Lung (tissue), 12 donors: Measurements from ENCODE around the gene VEGFA. TPM values are rescaled to one million over a fixed set of nuclear protein-coding genes. Genes with fewer than 3 reads are reported as not detected.

Experiments
- ATAC-seq: fragments of 200-7000 bp; cut with Tn5 transposase; one replicate; pipeline ENCODE4 v1.9.1; 2020; ENCODE audit warnings: moderate number of reproducible peaks; ENCODE audit not compliant: insufficient read depth, low FRiP score
- DNase-seq, 3 donors: peaks; one replicate each; pipeline ENCODE4 v3.0.0-alpha.2; 2013 to 2017
- H3K27ac ChIP-seq, 2 donors: one replicate each; pipeline ENCODE4 v1.5.1; 2013; ENCODE audit warnings: mild to moderate bottlenecking in 2 of 2, moderate library complexity in 2 of 2, control low read depth in 1 of 2, inconsistent platforms in 1 of 2, low read depth in 1 of 2, low read length in 1 of 2
- H3K27me3 ChIP-seq, 3 donors: one replicate each; pipeline ENCODE4 v1.5.1; 2013; ENCODE audit warnings: low read length in 2 of 3; ENCODE audit not compliant: control insufficient read depth in 3 of 3, insufficient read depth in 3 of 3
- H3K36me3 ChIP-seq, 4 donors: one replicate each; pipeline ENCODE4 v1.5.1; 2013; ENCODE audit warnings: low read length in 4 of 4, mild to moderate bottlenecking in 1 of 4, moderate library complexity in 1 of 4; ENCODE audit not compliant: control insufficient read depth in 4 of 4, insufficient read depth in 4 of 4
- H3K4me1 ChIP-seq, 5 donors: one replicate each; pipeline ENCODE4 v1.5.1; 2013; ENCODE audit warnings: low read length in 5 of 5, mild to moderate bottlenecking in 2 of 5, moderate library complexity in 1 of 5; ENCODE audit not compliant: control insufficient read depth in 5 of 5, insufficient read depth in 5 of 5
- H3K4me3 ChIP-seq: one replicate; pipeline ENCODE4 v1.5.1; 2013; ENCODE audit warnings: mild to moderate bottlenecking, control low read depth, moderate library complexity
- H3K9ac ChIP-seq, 2 donors: one replicate each; pipeline ENCODE4 v1.5.1; 2013; ENCODE audit warnings: low read length in 2 of 2, control low read depth in 1 of 2; ENCODE audit not compliant: insufficient read depth in 1 of 2
- H3K9me3 ChIP-seq, 4 donors: one replicate each; pipeline ENCODE4 v1.5.1; 2013; ENCODE audit warnings: low read length in 3 of 4, mild to moderate bottlenecking in 1 of 4, moderate library complexity in 1 of 4; ENCODE audit not compliant: control insufficient read depth in 4 of 4, insufficient read depth in 3 of 4
- WGBS, 2 donors: extraction: QIAGEN DNeasy Blood & Tissue Kit; methylation state at CpG; one replicate each; pipeline ENCODE4 v1.1.7; 2013; 5-methylcytosine and 5-hydroxymethylcytosine counted together
- polyA plus RNA-seq, 2 donors: library from polyadenylated mRNA; stranded (reverse); fragments of 200-250 nt; gene quantifications; one replicate each; pipeline ENCODE4 v1.2.1, GENCODE V29; 2013
- total RNA-seq, 2 donors: library from RNA; depleted of rRNA in 1 of 2; stranded (reverse); fragments of >200 nt in 1 of 2; gene quantifications; one replicate each; pipeline ENCODE4 v1.2.1, GENCODE V29; 2014 to 2021
- TF ChIP-seq, protein P1 (sequence below): IDR thresholded peaks from 2 replicates; pipeline ENCODE4 v1.5.1; 2012; ENCODE audit warnings: mild to moderate bottlenecking; ENCODE audit errors: control extremely low read depth, extremely low read depth
- donor health status: control.
- donor health status: control.
- donor health status: Bipolar disorder and iron deficiency.
- donor health status: healthy.
- donor health status: DM: yes; HTN: yes; CAD: no.

The VEGFA gene
- total and polyA plus RNA-seq, 4 donors, result 98.3 to 275 (median 140) TPM

DNA sequence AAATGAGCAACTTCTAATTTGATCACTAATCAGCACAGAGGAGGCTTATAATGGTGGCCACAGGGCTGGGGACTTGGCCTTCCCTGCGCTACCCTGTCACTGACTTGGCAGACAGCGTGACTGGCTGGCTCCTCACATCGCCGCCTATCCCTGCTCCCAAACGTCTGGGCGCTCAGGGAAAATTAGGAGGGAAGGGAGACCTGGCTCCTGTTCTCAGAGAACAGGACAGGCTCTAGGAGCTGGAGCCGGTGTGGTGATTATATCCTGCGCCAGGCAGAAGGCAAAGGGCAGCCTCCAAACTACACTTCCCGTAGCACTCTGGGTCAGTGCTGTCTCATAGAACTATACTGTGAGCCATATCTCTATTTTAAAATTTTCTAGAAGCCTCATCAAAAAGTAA, 53.4 kb downstream of the VEGFA start:
- Histone ChIP-seq H3K4me3 (no peak overlapping the region), H3K36me3 (no peaks in the 10 kb centered on the region), H3K9ac (no peak overlapping the region), H3K9me3 (no peaks in the 10 kb centered on the region), H3K27ac (no peak overlapping the region), H3K27me3 (no peaks in the 10 kb centered on the region), H3K4me1 (peaks cover 0 to 22% (median 10%) of the 10 kb centered on the region in 5 donors)
- ATAC-seq (no peak), DNase-seq (no peak)
- TF ChIP-seq, protein P1, sequence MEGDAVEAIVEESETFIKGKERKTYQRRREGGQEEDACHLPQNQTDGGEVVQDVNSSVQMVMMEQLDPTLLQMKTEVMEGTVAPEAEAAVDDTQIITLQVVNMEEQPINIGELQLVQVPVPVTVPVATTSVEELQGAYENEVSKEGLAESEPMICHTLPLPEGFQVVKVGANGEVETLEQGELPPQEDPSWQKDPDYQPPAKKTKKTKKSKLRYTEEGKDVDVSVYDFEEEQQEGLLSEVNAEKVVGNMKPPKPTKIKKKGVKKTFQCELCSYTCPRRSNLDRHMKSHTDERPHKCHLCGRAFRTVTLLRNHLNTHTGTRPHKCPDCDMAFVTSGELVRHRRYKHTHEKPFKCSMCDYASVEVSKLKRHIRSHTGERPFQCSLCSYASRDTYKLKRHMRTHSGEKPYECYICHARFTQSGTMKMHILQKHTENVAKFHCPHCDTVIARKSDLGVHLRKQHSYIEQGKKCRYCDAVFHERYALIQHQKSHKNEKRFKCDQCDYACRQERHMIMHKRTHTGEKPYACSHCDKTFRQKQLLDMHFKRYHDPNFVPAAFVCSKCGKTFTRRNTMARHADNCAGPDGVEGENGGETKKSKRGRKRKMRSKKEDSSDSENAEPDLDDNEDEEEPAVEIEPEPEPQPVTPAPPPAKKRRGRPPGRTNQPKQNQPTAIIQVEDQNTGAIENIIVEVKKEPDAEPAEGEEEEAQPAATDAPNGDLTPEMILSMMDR, result no peak
- 86 to 95% methylated on average over 9 of the region's 9 CpGs for WGBS, 2 donors

DNA sequence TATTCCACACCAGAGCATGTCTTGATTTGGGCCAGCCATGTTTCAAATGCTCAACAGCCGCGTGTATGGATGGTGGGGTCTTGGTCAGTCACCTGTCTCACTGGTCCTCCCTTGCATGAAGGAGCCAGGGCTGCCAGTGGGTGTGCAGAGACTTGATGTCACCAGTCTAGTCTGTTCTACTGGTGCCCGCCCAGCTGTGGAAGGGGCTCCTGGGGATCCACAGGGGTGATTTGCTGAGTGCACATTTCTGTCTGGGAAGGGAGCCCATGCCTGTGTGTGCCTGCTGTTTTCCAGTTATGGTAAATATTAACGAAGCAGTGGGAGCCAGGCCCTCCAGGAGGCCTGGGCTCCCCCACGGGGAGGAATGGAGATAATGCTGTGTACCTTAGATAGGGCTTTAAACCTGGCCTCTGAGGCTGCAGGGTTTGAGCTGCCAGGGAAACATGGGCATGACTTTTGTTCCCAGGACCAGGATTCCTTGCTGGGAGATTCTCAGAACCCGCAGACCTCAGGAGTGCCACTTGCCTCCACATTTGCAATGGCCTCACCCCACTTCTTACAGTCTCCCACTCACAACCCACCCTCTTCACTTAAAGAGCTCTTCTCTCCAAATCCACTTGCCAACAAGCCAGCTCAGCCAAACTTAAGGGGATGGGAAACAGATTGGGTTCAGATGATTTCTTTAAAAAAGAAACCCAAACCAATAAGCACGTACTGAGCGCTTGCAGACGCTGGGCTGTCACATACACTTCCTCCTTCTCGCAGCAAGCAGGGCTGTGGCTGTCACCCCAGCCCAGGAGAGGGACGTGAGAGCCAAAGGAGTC, 54.1 kb downstream of the VEGFA start:
- Histone ChIP-seq H3K4me3 (no peak overlapping the region), H3K9ac (peak overlapping the region in 1 of 2 donors; percentile 4), H3K36me3 (no peaks in the 10 kb centered on the region), H3K9me3 (no peaks in the 10 kb centered on the region), H3K4me1 (peaks cover 0 to 22% (median 10%) of the 10 kb centered on the region in 5 donors), H3K27me3 (no peaks in the 10 kb centered on the region), H3K27ac (peak overlapping the region in 1 of 2 donors; percentile 56)
- WGBS, 2 donors, result 41 to 43% methylated on average over 11 of the region's 11 CpGs
- ATAC-seq (peak; percentile 71), DNase-seq (peak; percentile 70 to 83 (median 73))
- TF ChIP-seq, protein P1, result no peak

DNA sequence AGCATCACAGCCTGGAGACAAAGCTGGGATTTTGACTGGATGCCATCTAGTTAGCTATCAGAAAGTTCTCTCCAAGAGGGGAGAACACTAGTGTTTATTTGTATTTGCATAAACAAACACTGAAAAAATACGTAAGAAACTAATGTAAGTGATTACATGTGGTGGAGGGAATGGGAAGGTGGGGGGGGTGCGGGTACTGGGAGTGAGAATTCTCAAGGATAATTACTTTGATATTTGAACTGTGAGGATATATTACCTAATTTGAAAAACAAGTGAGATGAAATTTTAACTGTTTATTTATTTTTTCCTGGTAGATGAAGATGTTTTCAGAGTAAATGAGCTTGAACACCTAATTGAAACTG, 54.7 kb downstream of the VEGFA start:
- TF ChIP-seq, protein P1, result no peak
- Histone ChIP-seq H3K36me3 (no peaks in the 10 kb centered on the region), H3K4me3 (no peak overlapping the region), H3K4me1 (peaks cover 0 to 22% (median 10%) of the 10 kb centered on the region in 5 donors), H3K9me3 (no peaks in the 10 kb centered on the region), H3K9ac (peak overlapping the region in 1 of 2 donors; percentile 4), H3K27ac (no peak overlapping the region), H3K27me3 (no peaks in the 10 kb centered on the region)
- DNase-seq (no peak), ATAC-seq (no peak)
- WGBS, 2 donors, result 48 to 61% methylated on average over 2 of the region's 2 CpGs
